H9 (cell line): ENCODE data around the gene PACS1. TPM values are rescaled to one million over a fixed set of nuclear protein-coding genes. Genes with fewer than 3 reads are reported as not detected.

Experiments
- DNase-seq: peaks from one replicate; pipeline ENCODE4 v3.0.0-alpha.2; 2017
- H2AFZ ChIP-seq: one replicate; pipeline ENCODE4 v1.6.1; 2013; ENCODE audit warnings: mild to moderate bottlenecking, low read length, control low read depth, moderate library complexity
- H2AK5ac ChIP-seq: 2 replicates; pipeline ENCODE4 v1.6.1; 2013; ENCODE audit warnings: low read length, control low read depth, mixed read lengths; ENCODE audit not compliant: insufficient read length
- H2BK120ac ChIP-seq: one replicate; pipeline ENCODE4 v1.6.1; 2013; ENCODE audit warnings: low read depth, mild to moderate bottlenecking, low read length, control low read depth, inconsistent platforms; ENCODE audit not compliant: poor library complexity, severe bottlenecking
- H2BK12ac ChIP-seq: 2 replicates; pipeline ENCODE4 v1.6.1; 2013; ENCODE audit warnings: low read length, control low read depth, mixed read lengths, low read depth; ENCODE audit not compliant: insufficient read length
- H2BK15ac ChIP-seq: 2 replicates; pipeline ENCODE4 v1.6.1; 2013; ENCODE audit warnings: low read depth, low read length, control low read depth
- H2BK20ac ChIP-seq: one replicate; pipeline ENCODE4 v1.6.1; 2013; ENCODE audit warnings: low read depth, mild to moderate bottlenecking, low read length, control low read depth, inconsistent platforms; ENCODE audit not compliant: poor library complexity, severe bottlenecking
- H2BK5ac ChIP-seq: 2 replicates; pipeline ENCODE4 v1.6.1; 2013; ENCODE audit warnings: low read length, control low read depth, mixed read lengths; ENCODE audit not compliant: insufficient read length
- H3K14ac ChIP-seq: 2 replicates; pipeline ENCODE4 v1.6.1; 2013; ENCODE audit warnings: low read length, control low read depth; ENCODE audit not compliant: insufficient read depth
- H3K18ac ChIP-seq: 2 replicates; pipeline ENCODE4 v1.6.1; 2013; ENCODE audit warnings: low read depth, mild to moderate bottlenecking, mixed read lengths, low read length, control low read depth; ENCODE audit not compliant: insufficient read length
- H3K23ac ChIP-seq: 2 replicates; pipeline ENCODE4 v1.6.1; 2013; ENCODE audit warnings: low read length, control low read depth, mixed read lengths, low read depth; ENCODE audit not compliant: insufficient read length
- H3K23me2 ChIP-seq: 2 replicates; pipeline ENCODE4 v1.6.1; 2013; ENCODE audit warnings: low read depth, mild to moderate bottlenecking, mixed read lengths, low read length, control low read depth; ENCODE audit not compliant: insufficient read length, poor library complexity, severe bottlenecking
- H3K27ac ChIP-seq: 2 replicates; pipeline ENCODE4 v1.5.1; 2013; ENCODE audit warnings: low read length, control low read depth, mixed read lengths, low read depth; ENCODE audit not compliant: insufficient read length
- H3K27me3 ChIP-seq: 2 replicates; pipeline ENCODE4 v1.6.1; 2013; ENCODE audit warnings: low read length, control low read depth, inconsistent platforms; ENCODE audit not compliant: insufficient read depth
- H3K4ac ChIP-seq: 2 replicates; pipeline ENCODE4 v1.6.1; 2013; ENCODE audit warnings: low read depth, mild to moderate bottlenecking, control low read depth, inconsistent platforms, low read length, moderate library complexity
- H3K4me1 ChIP-seq: 2 replicates; pipeline ENCODE4 v1.6.1; 2013; ENCODE audit warnings: low read length, control low read depth, inconsistent platforms; ENCODE audit not compliant: insufficient read depth
- H3K4me2 ChIP-seq: 2 replicates; pipeline ENCODE4 v1.6.1; 2013; ENCODE audit warnings: low read length, control low read depth, mixed read lengths; ENCODE audit not compliant: insufficient read length, insufficient read depth
- H3K56ac ChIP-seq: 2 replicates; pipeline ENCODE4 v1.6.1; 2013; ENCODE audit warnings: low read depth, mild to moderate bottlenecking, mixed read lengths, low read length, control low read depth; ENCODE audit not compliant: insufficient read length
- H3K79me1 ChIP-seq: 2 replicates; pipeline ENCODE4 v1.6.1; 2013; ENCODE audit warnings: low read depth, mild to moderate bottlenecking, moderate library complexity, low read length, control low read depth, inconsistent platforms; ENCODE audit not compliant: insufficient read depth, poor library complexity, severe bottlenecking
- H3K79me2 ChIP-seq: 2 replicates; pipeline ENCODE4 v1.6.1; 2013; ENCODE audit warnings: low read length, control low read depth, inconsistent platforms; ENCODE audit not compliant: insufficient read depth
- H3K9ac ChIP-seq: 2 replicates; pipeline ENCODE4 v1.6.1; 2013; ENCODE audit warnings: low read length, control low read depth, mixed read lengths; ENCODE audit not compliant: insufficient read length; ENCODE audit errors: extremely low read depth
- H3K9me3 ChIP-seq: one replicate; pipeline ENCODE4 v1.6.1; 2013; ENCODE audit warnings: low read depth, low read length, inconsistent platforms; ENCODE audit not compliant: control insufficient read depth
- H3T11ph ChIP-seq: one replicate; pipeline ENCODE4 v1.6.1; 2013; ENCODE audit warnings: mild to moderate bottlenecking, low read length, control low read depth, inconsistent platforms
- H4K20me1 ChIP-seq: one replicate; pipeline ENCODE4 v1.6.1; 2013; ENCODE audit not compliant: control insufficient read depth, insufficient read length, insufficient read depth
- H4K5ac ChIP-seq: 2 replicates; pipeline ENCODE4 v1.6.1; 2013; ENCODE audit warnings: low read depth, mild to moderate bottlenecking, mixed read lengths, low read length, control low read depth; ENCODE audit not compliant: insufficient read length
- H4K8ac ChIP-seq: replicated peaks from 2 replicates; pipeline ENCODE4 v1.6.1; 2013; ENCODE audit warnings: low read length, control low read depth, mixed read lengths, low read depth; ENCODE audit not compliant: insufficient read length
- H4K91ac ChIP-seq: 2 replicates; pipeline ENCODE4 v1.6.1; 2013; ENCODE audit warnings: low read depth, mild to moderate bottlenecking, moderate library complexity, mixed read lengths, low read length, control low read depth; ENCODE audit not compliant: insufficient read length
- H3K27ac Mint-ChIP-seq, 3 experiments: 2 replicates in 2 of 3; 3 replicates in 1 of 3; pipeline ENCODE4 v1.8.0; 2020 to 2021; ENCODE audit warnings: mixed read lengths in 3 of 3, mild to moderate bottlenecking in 1 of 3, moderate library complexity in 1 of 3
- H3K27me3 Mint-ChIP-seq: 2 replicates; pipeline ENCODE4 v1.8.0; 2021; ENCODE audit warnings: low read depth, mild to moderate bottlenecking, moderate library complexity, mixed read lengths
- H3K36me3 Mint-ChIP-seq, 3 experiments: 2 replicates in 2 of 3; 3 replicates in 1 of 3; pipeline ENCODE4 v1.8.0; 2020 to 2021; ENCODE audit warnings: low read depth in 3 of 3, mixed read lengths in 3 of 3; ENCODE audit not compliant: insufficient read depth in 1 of 3
- H3K4me1 Mint-ChIP-seq, 2 experiments: 2 replicates each; pipeline ENCODE4 v1.8.0; 2020; ENCODE audit warnings: mixed read lengths in 2 of 2
- H3K4me3 Mint-ChIP-seq, 2 experiments: 2 replicates in 1 of 2; 3 replicates in 1 of 2; pipeline ENCODE4 v1.8.0; 2020 to 2021; ENCODE audit warnings: mild to moderate bottlenecking in 2 of 2, mixed read lengths in 2 of 2, moderate library complexity in 1 of 2
- H3K9me3 Mint-ChIP-seq, 2 experiments: 2 replicates in 1 of 2; 3 replicates in 1 of 2; pipeline ENCODE4 v1.8.0; 2020; ENCODE audit warnings: mild to moderate bottlenecking in 2 of 2, mixed read lengths in 2 of 2, moderate library complexity in 1 of 2
- CTCF ChIP-seq: fragments of 200-600 bp; sonication (generic); conservative IDR thresholded peaks from 3 replicates; pipeline ENCODE4 v1.8.0; 2021; ENCODE audit warnings: antibody characterized with exemption, mild to moderate bottlenecking
- WGBS: extraction: QIAGEN DNeasy Blood & Tissue Kit; methylation state at CpG from one replicate; pipeline ENCODE4 v1.1.7; 2013; ENCODE audit warnings: missing lambda C conversion rate, low lambda C conversion rate, mixed read lengths; ENCODE audit not compliant: insufficient read length; ENCODE audit errors: extremely low coverage; 5-methylcytosine and 5-hydroxymethylcytosine counted together
- total RNA-seq: library from RNA; stranded (reverse); gene quantifications from 2 replicates; pipeline ENCODE4 v1.2.1, GENCODE V29; 2021

The PACS1 gene
- total RNA-seq, 1 experiment from 2014 or later, result 35.5 TPM

DNA sequence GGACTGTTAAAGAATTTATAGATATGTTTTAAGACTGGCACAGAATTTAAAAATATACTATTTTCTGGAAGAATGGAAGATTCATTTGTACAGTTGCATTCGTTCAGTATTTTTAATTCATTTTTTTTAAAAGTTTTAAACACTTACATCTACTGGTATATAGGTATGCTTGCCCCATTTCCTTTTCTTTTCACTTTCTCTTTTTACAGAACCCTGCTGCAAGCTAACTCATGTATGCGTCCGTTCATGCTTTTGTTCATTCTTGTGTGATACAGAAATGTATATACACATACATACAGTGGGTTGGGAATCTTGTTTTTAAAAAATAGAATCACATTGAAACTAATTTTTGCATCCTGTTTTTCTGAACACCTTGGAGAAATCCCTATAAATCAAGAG is 31.0 kb downstream of the PACS1 start:
- Histone ChIP-seq H3K79me1 (no peaks in the 10 kb centered on the region), H2BK15ac (no peak overlapping the region), H3K14ac (no peak overlapping the region), H3K27me3 (no peaks in the 10 kb centered on the region), H3K4ac (no peak overlapping the region), H3K9ac (no peak overlapping the region), H3K18ac (no peak overlapping the region), H2AK5ac (no peak overlapping the region), H3K23ac (no peak overlapping the region), H4K91ac (no peak overlapping the region), H2BK120ac (no peak overlapping the region), H2BK12ac (no peak overlapping the region), H4K20me1 (no peaks in the 10 kb centered on the region), H3K56ac (no peak overlapping the region), H4K8ac (no peak overlapping the region), H2BK5ac (no peak overlapping the region), H3K27ac (no peak overlapping the region), H2BK20ac (no peak overlapping the region), H3T11ph (no peak overlapping the region), H3K9me3 (no peaks in the 10 kb centered on the region), H3K4me2 (no peak overlapping the region), H3K4me1 (no peaks in the 10 kb centered on the region), H2AFZ (no peak overlapping the region), H4K5ac (no peak overlapping the region), H3K23me2 (no peaks in the 10 kb centered on the region), H3K79me2 (no peaks in the 10 kb centered on the region)
- WGBS, result no CpG with 5 or more reads among the region's 3 CpGs
- no peak overlapping the region for H3K27ac Mint-ChIP-seq
- peaks cover 2 to 3% of the 10 kb centered on the region in 2 experiments; a peak in 2 of 4 replicates for H3K4me1 Mint-ChIP-seq
- 0 out of 7 replicates have a peak, but pooled peaks cover 0 to 3% (median 0%) of the 10 kb centered on the region in 3 experiments for H3K36me3 Mint-ChIP-seq
- DNase-seq, result no peak
- TF ChIP-seq CTCF, result no peak
- no peak overlapping the region for H3K4me3 Mint-ChIP-seq
- no peaks in the 10 kb centered on the region for H3K27me3 Mint-ChIP-seq
- H3K9me3 Mint-ChIP-seq, result no peaks in the 10 kb centered on the region
